GM18502 (cell line): ENCODE measurements around the gene ASL.
"Not testable (repeated sequence)": the region's sequence is repeated elsewhere in the genome, so short reads cannot be mapped to it uniquely, and the experiment has no call there.

ENCODE experiments used
- ATAC-seq: cut with Tn5 transposase; IDR thresholded peaks from one replicate; pipeline ENCODE4 v1.9.1; 2021; ENCODE audit warnings: mild to moderate bottlenecking; ENCODE audit not compliant: unreplicated experiment, poor library complexity

Gene ASL

DNA sequence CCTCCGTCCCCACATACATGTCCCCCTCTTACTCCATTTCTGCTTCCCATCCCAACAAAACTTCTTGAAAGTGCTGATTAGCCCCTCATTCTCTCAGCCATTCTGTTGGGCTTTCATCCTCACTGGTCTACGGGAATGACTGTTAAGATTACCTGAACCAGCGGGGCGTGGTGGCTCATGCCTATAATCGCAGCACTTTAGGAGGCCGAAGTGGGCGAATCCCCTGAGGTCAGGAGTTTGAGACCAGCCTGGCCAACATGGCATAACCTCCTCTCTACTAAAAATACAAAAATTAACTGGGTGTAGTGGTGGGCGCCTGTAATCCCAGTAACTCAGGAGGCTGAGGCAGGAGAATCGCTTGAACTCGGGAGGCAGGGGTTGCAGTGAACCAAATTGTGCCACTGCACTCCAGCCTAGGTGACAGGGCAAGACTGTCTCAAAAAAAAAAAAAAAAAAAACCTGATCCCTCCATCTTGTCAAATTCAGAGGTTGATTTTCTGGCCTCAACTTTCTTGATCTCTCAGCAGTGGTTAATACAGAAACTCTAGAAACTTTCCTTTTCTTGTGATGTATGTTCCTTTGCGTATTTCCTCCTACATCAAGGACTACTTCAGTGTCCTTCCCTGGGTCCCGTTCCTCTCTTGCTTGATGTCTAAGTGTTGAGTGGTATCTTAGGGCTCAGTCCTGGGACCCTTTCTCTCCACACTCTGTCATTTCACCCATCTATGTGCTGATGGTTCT is 41.2 kb downstream of the ASL start:
- not testable (repeated sequence) for ATAC-seq

DNA sequence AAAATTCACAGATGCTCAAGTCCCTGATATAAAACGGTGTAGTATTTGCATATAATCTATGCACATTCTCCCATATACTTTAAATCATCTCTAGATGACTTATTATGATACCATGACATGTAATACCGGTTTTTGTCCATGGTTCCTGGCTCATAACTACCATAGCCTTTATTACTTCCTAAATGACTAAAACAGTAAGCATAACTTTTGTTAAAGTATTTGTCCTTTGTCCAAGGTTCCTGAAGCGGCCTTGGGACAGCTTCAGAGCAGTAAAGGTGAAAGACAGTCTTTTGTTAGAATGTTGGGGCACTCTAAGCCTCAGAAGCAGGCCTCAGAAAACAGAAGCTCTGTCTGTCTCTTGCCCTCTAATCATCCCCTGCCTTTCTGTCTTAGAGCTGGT is 43.0 kb downstream of the ASL start:
- ATAC-seq = no peak

DNA sequence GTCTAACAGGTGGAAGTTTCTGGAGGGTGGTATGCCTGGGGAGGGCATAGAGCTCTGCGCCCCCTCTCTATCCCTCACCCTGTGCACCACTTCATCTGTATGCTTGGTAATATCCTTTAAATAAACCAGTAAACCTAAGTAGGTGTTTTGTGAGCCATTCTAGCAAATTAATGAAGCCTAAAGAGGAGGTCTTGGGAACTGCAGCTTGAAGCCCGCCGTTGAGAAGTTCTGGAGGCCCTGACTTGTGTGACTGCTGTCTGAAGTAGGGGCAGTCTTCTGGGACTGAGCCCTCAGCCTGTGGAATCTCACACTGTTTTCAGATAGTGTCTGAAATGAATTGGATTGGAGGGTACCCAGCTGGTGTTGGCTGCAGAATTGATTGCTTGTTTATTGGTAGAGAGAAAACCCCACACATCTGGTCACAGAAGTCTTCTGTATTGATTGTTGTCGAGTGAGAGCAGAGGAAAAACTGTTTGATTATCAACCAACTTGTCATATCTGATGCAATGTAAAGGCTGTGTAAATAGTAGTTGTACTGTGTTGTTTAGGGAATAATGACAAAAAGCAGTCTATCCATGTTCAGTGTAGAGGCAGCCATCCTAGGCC is 43.7 kb downstream of the ASL start:
- ATAC-seq = no peak

DNA sequence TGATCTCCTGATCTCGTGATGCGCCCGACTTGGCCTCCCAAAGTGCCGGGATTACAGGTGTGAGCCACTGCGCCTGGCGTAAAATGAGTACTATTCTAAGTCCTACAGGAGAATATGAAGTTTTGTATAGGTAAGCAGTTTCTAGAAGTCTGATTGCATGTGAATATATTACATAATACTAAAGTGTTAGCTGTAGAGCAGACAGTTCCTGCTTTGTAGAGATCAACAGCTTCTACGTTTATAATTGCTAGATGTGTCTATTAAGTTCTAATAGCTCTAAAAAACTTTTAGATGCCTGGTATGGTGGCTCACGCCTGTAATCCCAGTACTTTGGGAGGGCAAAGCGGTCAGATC is 47.5 kb downstream of the ASL start:
- ATAC-seq = no peak

DNA sequence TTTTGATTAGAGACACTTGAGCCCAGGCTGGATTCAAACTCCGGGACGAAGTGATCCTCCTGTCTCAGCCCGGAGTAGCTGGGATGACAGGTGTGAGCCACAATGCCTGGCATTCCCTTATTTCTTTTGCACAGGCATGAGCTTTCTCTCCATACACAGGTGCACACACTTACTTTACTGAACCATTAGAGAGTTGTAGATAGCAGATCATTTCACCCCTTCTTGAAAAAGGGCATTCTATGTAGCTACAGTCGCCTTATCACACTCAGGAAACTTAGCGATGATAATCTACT is 48.9 kb downstream of the ASL start:
- ATAC-seq = not testable (repeated sequence)

DNA sequence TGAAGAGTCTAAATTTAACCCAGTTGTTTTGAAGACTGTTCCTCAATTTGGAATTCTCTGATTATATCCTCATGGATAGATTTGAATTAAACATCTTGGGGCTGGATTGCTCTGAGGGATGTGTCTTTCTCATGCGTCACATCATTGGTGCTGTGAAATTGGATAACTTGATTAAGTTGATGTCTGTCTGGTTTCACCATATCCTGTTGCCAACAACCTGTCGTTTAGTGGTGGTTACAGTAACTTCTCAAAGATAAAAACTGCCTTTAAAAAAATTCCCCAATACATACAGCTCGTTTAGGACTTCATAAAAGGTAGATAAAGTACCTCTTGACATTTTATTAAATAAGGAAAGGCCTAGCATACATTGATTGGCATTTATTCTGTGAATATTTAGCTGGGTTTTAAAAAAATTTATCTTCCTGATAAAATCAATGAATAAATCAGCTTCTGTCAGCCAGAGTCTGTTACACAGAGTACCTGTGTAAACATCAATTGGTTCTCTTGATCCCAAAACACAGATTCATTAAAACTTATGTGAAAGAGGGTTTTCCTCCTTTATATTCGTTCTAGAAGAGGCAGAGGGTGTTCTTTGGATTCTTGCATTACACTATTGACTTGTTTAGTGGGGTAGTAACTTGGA is 49.6 kb downstream of the ASL start:
- no peak for ATAC-seq

DNA sequence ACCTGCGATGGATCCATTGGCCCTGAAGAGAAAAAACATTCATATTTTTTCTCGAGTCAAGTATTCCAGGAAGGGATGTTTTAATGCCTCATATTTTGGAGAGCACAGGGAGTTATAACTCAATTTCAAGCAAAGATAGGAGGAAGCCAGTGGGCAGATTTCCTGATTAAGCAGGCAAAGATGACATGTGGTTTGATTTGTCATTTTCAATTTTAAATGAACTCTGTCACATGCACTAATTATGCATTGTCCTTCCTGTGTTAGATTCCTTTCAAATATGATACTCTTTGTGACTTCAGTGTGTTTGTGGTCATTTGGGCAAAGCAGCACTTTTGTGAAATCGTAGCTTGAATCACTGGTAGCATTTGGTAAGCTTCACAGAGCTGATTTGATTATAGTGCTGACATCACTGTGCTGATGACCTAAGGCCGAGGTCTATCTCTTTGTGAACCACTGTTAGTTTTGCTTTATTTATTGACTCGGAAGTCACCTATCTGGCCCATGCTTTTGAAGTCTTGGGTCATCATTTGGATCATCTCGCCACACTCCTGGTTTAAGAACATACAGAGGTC is 50.2 kb downstream of the ASL start:
- not testable (repeated sequence) for ATAC-seq

DNA sequence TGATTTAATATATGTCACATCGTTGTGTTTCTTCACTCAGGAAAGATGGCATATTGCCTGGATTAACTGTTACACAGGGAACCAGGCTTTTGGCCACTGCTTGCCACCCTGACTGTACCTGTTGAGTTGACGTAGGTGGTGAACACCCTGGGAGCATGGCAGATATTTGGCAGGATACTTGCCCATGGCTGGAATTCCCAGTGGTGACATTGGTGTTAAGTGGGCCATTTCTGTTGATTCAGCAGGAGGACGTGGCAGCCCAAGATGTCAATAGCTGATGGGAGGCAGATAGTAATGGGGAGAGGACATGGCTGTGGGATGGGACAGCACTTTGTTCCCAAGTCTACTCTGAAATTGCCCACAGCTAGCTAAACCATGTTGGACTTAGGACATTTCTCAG is 51.6 kb downstream of the ASL start:
- not testable (repeated sequence) for ATAC-seq

DNA sequence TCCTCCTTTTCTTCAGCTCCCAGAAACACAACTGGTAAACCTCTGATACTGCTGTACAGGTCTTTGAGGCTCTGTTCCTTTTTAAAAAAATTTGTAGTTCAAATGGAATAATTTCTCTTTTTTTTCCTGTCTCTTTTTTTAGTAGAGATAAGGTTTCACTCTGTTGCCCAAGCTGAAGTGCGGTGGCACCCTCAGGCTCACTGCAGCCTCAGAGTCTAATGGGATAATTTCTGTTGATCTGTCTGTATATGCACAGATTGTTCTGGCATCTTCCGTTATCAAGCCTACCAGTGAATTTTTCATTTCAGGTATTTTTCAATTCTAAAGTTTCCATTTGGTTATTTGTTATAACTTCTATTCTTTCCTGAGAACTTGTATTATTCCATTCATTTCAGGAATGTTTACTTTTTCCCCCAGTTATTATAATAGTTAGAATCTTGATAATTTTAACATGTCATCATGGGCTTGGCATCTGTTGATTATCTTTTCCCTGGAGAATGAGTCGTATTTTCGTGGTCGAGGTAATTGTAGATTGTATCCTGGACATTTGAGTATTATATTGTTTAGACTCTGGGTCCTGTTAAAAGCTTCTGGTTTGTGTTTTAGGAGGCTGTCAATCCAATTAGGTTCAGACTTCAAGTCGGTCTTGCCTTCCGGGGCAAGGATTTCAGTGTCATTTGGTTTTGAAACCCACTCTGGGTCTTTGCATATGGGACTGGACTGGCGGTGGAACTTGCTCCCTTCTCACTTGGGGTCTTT is 63.6 kb downstream of the ASL start:
- ATAC-seq = no peak

DNA sequence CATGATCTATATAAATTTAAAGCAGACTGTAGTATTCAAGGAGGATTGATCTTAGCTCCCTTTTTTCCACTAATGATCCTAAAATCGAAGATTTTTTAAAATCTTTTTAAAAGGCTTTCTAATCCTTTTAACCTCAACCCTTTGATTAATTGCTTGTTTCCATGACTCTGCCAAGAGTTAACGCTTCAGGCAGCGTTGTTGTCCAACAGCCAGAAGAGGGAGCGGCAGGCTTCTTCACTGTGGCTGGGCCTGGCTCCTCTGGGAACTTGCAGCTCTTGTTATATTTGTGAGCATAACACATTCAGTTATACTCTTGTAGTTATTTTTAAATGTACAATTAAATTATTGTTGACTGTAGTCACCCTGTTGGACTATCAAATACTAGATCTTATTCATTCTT is 65.3 kb downstream of the ASL start:
- ATAC-seq = no peak

DNA sequence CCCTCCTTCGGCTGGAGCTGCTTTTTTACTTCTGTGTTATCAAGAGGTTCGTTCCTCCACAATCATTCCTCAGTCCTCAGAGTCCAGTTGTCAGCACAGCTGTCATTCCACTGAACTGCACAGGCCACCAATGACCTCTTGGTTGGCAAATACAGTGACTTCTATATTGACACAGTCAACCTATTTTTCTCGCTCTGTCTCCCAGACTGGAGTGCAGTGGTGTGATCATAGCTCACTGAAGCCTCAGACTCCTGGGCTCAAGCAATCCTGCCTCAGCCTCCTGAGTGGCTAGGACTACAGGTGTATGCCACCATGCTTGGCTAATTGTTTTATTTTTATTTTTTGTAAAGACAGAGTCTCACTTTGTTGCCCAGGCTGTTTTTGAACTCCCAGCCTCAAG is 66.7 kb downstream of the ASL start:
- ATAC-seq = no peak

DNA sequence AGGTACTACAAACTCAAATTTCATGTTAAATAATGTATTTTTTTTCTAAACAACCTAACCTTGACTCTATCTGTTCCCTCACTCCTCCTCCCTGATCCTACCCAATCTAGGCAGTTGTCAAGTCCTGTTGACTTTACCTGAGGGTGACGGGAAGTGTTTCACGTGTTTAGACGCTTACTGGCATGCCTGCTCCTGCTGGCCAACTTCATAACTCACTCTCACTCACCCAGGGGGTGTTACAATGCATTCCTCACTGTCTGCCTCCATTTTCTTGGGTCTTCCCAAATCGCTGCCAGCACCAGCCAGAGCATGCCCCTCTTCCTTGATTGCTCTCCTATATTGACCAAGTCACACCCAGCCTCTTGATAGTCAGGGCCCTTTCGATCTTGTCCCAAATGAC is 67.4 kb downstream of the ASL start:
- ATAC-seq = no peak
